Measurements from ENCODE around the gene METTL25B.

- no peak for TF ChIP-seq EP300 (IDR thresholded peaks at IDR 0.05; ENCODE audit: low read depth)
- no peak for TF ChIP-seq CTCF (IDR thresholded peaks at IDR 0.05)
- TF ChIP-seq POLR2A (IDR thresholded peaks at IDR 0.05): no peak
- no peak for TF ChIP-seq POLR2AphosphoS5 (IDR thresholded peaks at IDR 0.05)
Observed at GRCh38 chr1:156696755-156697154, 31.5 kb upstream of the METTL25B start.

Data from transverse colon (tissue), 4 donors.